Measurements from ENCODE around the gene LYSMD1.

DNA sequence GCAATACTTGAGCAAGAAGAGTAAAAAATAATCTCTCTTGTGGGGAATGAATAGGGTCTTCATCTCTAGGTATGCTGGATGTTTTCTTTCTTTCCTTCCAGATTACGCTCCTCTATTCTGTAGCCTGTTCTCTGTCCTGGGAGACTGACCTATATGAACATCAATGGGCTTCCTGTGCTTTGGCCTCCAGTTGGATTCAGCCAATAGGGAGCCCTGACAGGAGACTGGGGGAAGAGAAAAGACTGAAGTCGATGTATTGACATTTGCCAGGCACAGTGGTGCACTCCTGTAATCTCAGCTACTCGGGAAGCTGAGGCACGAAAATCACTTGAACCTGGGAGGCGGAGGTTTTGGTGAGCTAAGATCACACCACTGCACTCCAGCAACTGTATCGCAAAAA lies 36.9 kb downstream of the LYSMD1 start:
- TF ChIP-seq, protein P1, sequence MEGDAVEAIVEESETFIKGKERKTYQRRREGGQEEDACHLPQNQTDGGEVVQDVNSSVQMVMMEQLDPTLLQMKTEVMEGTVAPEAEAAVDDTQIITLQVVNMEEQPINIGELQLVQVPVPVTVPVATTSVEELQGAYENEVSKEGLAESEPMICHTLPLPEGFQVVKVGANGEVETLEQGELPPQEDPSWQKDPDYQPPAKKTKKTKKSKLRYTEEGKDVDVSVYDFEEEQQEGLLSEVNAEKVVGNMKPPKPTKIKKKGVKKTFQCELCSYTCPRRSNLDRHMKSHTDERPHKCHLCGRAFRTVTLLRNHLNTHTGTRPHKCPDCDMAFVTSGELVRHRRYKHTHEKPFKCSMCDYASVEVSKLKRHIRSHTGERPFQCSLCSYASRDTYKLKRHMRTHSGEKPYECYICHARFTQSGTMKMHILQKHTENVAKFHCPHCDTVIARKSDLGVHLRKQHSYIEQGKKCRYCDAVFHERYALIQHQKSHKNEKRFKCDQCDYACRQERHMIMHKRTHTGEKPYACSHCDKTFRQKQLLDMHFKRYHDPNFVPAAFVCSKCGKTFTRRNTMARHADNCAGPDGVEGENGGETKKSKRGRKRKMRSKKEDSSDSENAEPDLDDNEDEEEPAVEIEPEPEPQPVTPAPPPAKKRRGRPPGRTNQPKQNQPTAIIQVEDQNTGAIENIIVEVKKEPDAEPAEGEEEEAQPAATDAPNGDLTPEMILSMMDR (IDR thresholded peaks at IDR 0.05; ENCODE audit: insufficient read depth, low read depth, low read length): no peak
- TF ChIP-seq EZH2 (IDR thresholded peaks at IDR 0.05; ENCODE audit: insufficient read depth, low read length): no peak
